HG02981 (cell line): ENCODE data around the gene RAE1.
"Not testable (repeated sequence)": the region's sequence is repeated elsewhere in the genome, so short reads cannot be mapped to it uniquely, and the experiment has no call there.

ENCODE experiments used
- ATAC-seq: cut with Tn5 transposase; IDR thresholded peaks from one replicate; pipeline ENCODE4 v1.9.1; 2021; ENCODE audit warnings: mild to moderate bottlenecking, moderate library complexity; ENCODE audit not compliant: unreplicated experiment

The RAE1 gene

DNA sequence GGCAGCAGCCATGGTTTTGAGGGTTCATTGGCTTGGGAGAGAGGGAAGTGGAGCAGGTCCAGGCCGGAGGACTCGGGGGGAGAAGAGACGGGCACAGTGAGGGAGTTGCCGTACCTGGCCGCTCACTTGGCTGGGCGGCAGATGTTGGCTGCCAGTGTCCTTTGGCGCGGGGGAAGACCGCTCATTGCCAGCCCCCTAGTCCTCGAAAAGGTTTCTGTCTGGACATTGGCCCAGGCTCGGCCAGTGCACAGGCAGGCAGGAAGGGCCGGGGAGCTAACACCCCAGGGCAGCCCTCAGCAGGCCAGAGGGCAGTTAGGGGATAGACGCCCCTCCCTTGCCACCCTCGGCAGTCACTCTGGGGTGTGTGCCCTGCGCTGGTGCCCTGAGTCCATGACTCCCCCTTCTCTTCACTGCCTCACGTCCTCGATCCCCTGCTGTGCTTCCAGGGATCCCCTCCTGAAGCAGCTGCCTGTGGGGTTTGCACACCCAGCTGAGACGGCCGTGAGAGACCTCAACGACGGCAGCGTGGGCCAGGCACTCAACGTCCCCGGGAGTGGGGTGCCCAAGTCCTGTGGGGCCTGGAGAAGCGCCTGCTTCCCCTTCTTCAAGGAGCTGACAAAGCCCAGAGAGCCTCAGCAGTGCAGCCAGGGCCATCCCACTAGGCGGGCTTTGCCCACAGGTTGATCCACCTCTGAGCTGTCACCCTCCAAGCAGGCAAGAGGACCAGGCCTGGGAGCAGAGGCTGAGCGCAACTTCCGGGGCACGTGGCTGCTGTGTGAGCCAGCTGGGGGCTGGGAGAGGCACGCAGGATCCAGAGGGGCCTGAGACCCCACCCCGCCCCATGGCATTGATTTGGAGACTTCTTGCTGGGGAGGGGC lies 60.6 kb downstream of the RAE1 start:
- no peak for ATAC-seq

- ATAC-seq: no peak
Measured at GRCh38 chr20:57412347-57413029, 61.4 kb downstream of the RAE1 start.

DNA sequence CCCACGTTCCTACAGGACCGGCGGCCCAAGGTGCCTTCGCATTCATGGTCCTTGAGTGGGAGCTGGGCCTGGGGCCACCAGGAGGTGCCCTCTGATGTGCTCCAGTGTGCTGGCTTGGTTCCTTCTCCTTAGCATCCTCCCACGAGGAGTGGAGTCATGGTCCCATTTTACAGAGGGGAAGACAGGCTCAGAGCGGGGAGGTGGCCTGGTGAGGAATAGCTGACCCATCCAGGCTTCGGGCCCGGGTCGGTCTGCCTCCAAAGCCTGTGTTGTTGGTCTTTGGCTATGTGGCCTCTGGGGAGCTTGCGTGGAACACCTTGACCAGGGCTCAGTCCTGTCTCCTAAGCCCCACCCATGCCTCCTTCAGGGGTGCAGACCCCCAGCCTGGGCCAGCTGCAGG lies 62.9 kb downstream of the RAE1 start:
- no peak for ATAC-seq

GRCh38 chr20:57414867-57415592 lies 64.0 kb downstream of the RAE1 start:
- no peak for ATAC-seq

- ATAC-seq: no peak
Measured at GRCh38 chr20:57415771-57416170, 64.7 kb downstream of the RAE1 start.

- ATAC-seq: no peak
Measured at GRCh38 chr20:57416296-57417022, 65.4 kb downstream of the RAE1 start.

GRCh38 chr20:57417051-57417689 lies 66.1 kb downstream of the RAE1 start:
- no peak for ATAC-seq

DNA sequence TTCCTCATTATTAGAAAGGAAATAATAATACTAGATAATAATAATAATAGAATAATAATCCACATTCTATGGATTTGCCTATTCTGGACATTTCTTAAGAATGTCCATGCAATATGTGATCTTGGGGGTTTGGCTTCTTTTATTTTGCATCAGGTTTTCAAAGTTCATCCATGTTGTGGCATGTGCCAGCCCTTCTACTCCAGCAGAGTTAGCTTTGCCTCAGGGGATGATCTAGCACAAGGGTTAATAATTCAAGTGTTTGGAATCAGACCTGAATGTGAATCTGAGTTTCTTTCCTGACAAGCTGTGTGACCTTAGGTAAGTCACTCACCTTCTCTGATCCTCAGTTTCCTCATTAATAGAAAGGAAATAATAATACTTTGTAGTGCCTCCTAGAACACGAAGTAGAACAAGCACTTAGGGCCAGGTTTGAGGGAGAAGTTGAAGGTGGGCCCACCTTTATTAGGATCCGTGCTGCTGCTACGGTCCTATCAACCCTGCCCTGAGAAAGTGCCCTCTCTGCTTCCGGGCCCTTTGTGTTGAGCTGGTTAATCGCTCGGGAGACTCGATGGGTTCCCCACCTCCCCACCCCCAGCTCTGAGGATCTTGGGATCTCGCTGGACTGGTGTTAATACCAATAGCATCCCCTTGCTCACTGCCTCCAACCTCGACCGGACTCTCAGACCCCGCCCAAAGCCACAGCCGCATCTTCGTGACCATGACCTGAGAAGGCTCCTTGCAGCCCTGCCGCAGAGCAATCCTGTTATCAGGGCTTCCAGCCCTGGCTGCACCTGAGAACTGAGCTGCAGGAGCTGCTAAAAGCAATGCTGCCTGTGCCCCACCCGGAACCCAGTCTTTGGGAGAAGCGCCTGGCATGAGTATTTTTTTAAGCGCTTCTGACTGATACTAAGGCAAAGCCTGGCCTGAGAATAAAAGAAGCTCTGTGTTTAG lies 67.0 kb downstream of the RAE1 start:
- ATAC-seq: no peak

DNA sequence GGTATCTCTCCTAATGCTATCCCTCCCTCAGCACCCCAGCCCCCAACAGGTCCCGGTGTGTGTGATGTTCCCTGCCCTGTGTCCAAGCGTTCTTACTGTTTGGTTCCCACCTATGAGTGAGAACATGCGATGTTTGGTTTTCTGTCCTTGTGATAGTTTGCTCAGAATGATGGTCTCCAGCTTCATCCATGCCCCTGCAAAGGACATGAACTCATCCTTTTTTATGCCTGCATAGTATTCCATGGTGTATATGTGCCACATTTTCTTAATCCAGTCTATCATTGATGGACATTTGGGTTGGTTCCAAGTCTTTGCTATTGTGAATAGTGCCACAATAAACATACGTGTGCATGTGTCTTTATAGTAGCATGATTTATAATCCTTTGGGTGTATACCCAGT lies 68.4 kb downstream of the RAE1 start:
- ATAC-seq: not testable (repeated sequence)

- ATAC-seq: no peak
Measured at GRCh38 chr20:57420571-57421252, 69.7 kb downstream of the RAE1 start.

- ATAC-seq: no peak
Measured at GRCh38 chr20:57421253-57422220, 70.5 kb downstream of the RAE1 start.

DNA sequence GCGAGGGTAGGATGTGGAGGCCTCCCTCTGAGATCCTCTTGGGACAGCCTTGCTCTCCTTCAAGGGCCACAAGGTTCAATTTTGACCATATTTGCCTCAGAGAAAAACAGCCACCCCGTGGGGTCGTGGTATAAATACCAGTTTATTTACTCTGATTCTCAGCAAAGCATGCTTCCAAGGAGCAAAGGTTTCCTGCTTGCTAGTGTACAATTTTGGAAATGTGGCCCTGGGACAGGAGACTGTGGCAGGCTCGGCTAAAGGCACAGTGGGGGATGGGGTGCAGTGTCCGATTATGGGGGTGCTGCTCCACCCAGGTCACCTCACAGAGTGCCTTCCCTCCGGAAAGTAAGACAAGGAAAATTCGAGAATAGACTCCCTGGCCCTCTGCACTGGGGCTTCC lies 71.2 kb downstream of the RAE1 start:
- no peak for ATAC-seq

- ATAC-seq: no peak
Measured at GRCh38 chr20:57425150-57426013, 74.3 kb downstream of the RAE1 start.

- ATAC-seq: no peak
Measured at GRCh38 chr20:57426271-57426689, 75.2 kb downstream of the RAE1 start.

GRCh38 chr20:57426831-57427230 lies 75.8 kb downstream of the RAE1 start:
- ATAC-seq: no peak

GRCh38 chr20:57428324-57429158 lies 77.5 kb downstream of the RAE1 start:
- ATAC-seq: no peak
